K562 (cell line): ENCODE results near the gene CNOT4. TPM values are rescaled to one million over a fixed set of nuclear protein-coding genes. Genes with fewer than 3 reads are reported as not detected.
A peak's percentile ranks its signal among the peaks of the same experiment; 100 is the strongest.

Source experiments
- ATAC-seq: fragments of 200-7000 bp; cut with Tn5 transposase; 3 replicates; pipeline ENCODE4 v1.9.1; 2020; ENCODE audit warnings: moderate library complexity
- BruUV-seq: library from RNA; stranded (reverse); fragments of 400-500 nt; replicated peaks from 2 replicates; lab custom pipeline; 2021; lab: Mats Ljungman, UMichigan
- CTCF ChIA-PET: fragments of 300-600 bp; formaldehyde crosslinking; extraction: SDS; loops from one replicate; lab custom pipeline; 2021; ENCODE audit warnings: low intra/inter-chr PET ratio; lab: Yijun Ruan, JAX
- POLR2A ChIA-PET: fragments of 300-600, 350-650 bp; sonication (Branson Sonifier 250); formaldehyde crosslinking; extraction: SDS; loops from one replicate; lab custom pipeline; 2021; ENCODE audit warnings: antibody characterized with exemption, inconsistent platforms; lab: Yijun Ruan, JAX
- DNase-seq, 4 experiments: peaks; one replicate each; pipeline versions ENCODE4 v3.0.0 to v3.0.0-alpha.2; 2011 to 2018; ENCODE audit warnings: low spot score in 3 of 4, mixed read lengths in 3 of 4; ENCODE audit errors: extremely low read depth in 1 of 4
- FAIRE-seq: peaks from 2 replicates; lab custom pipeline; 2011; peaks lifted over from hg19 to GRCh38; lab: Jason Lieb, UNC
- H2AFZ ChIP-seq: 2 replicates; pipeline ENCODE4 v1.6.0; 2011; ENCODE audit warnings: low read depth, low read length, control low read depth, inconsistent platforms
- H3K27ac ChIP-seq: fragments of 200-600 bp; 3 replicates; pipeline ENCODE4 v1.8.0; 2011; ENCODE audit warnings: low read depth, mild to moderate bottlenecking, control low read depth, inconsistent platforms, low read length, moderate library complexity, mixed read lengths; ENCODE audit errors: extremely low read depth
- H3K27me3 ChIP-seq, 2 experiments: fragments of 300-600 bp in 1 of 2; 2 replicates in 1 of 2; 3 replicates in 1 of 2; pipeline versions ENCODE4 v1.6.0 to v1.8.0; 2011; ENCODE audit warnings: inconsistent platforms in 2 of 2, low read length in 2 of 2, mild to moderate bottlenecking in 1 of 2, mixed read lengths in 1 of 2, moderate library complexity in 1 of 2; ENCODE audit not compliant: control insufficient read depth in 2 of 2, insufficient read depth in 2 of 2
- H3K36me3 ChIP-seq: fragments of 300-600 bp; 3 replicates; pipeline ENCODE4 v1.8.0; 2011; ENCODE audit warnings: mild to moderate bottlenecking, low read length, inconsistent platforms; ENCODE audit not compliant: control insufficient read depth, insufficient read depth
- H3K4me1 ChIP-seq, 2 experiments: fragments of 200-600 bp in 1 of 2; replicated peaks in 1 of 2; 2 replicates in 1 of 2; 3 replicates in 1 of 2; pipeline versions ENCODE4 v1.5.1 to v1.8.0; 2011; ENCODE audit warnings: inconsistent platforms in 2 of 2, low read length in 2 of 2, mild to moderate bottlenecking in 1 of 2, mixed read lengths in 1 of 2, moderate library complexity in 1 of 2; ENCODE audit not compliant: control insufficient read depth in 2 of 2, insufficient read depth in 2 of 2
- H3K4me2 ChIP-seq: 2 replicates; pipeline ENCODE4 v1.6.1; 2011; ENCODE audit warnings: low read length, control low read depth, inconsistent platforms, mixed read lengths; ENCODE audit not compliant: insufficient read depth
- H3K4me3 ChIP-seq: fragments of 200-600 bp; sonication (generic), shearing (Covaris generic); 2 replicates; pipeline ENCODE4 v1.5.1; 2016; ENCODE audit warnings: control low read depth, inconsistent platforms
- H3K79me2 ChIP-seq: fragments of 200-600 bp; 3 replicates; pipeline ENCODE4 v1.8.0; 2011; ENCODE audit warnings: low read length, inconsistent platforms; ENCODE audit not compliant: control insufficient read depth, insufficient read depth
- H3K9ac ChIP-seq, 2 experiments: 2 replicates each; pipeline versions ENCODE4 v1.6.0 to v1.6.1; 2011; ENCODE audit warnings: low read depth in 2 of 2, low read length in 2 of 2, control low read depth in 1 of 2, inconsistent platforms in 1 of 2, mild to moderate bottlenecking in 1 of 2, mixed read lengths in 1 of 2; ENCODE audit not compliant: insufficient read depth in 1 of 2
- H3K9me1 ChIP-seq: one replicate; pipeline ENCODE4 v1.6.0; 2011; ENCODE audit warnings: inconsistent platforms, mild to moderate bottlenecking, low read length, moderate library complexity; ENCODE audit not compliant: control insufficient read depth, insufficient read depth
- H3K9me3 ChIP-seq: replicated peaks from 2 replicates; pipeline ENCODE4 v1.5.1; 2011; ENCODE audit warnings: low read depth, low read length, inconsistent platforms; ENCODE audit not compliant: control insufficient read depth, insufficient read depth
- H4K20me1 ChIP-seq: replicated peaks from 2 replicates; pipeline ENCODE4 v1.6.1; 2011; ENCODE audit warnings: low read length, inconsistent platforms, mixed read lengths; ENCODE audit not compliant: control insufficient read depth, insufficient read depth
- AFF1 ChIP-seq, 2 experiments: fragments of 450-650 bp; IDR thresholded peaks; 2 replicates each; pipeline ENCODE4 v1.6.1; 2018; ENCODE audit warnings: mild to moderate bottlenecking in 2 of 2, low read depth in 1 of 2; ENCODE audit not compliant: partially characterized antibody in 2 of 2
- CCAR2 ChIP-seq: fragments of 200-400 bp; formaldehyde crosslinking; IDR thresholded peaks from 2 replicates; pipeline ENCODE4 v1.6.1; 2017; ENCODE audit warnings: mild to moderate bottlenecking, low read depth, low read length
- DDX20 ChIP-seq: fragments of 450-650 bp; IDR thresholded peaks from 2 replicates; pipeline ENCODE4 v1.6.1; 2016; ENCODE audit warnings: missing genetic modification characterization, low read depth, mild to moderate bottlenecking, missing compliant biosample characterization, moderate library complexity
- KLF6 ChIP-seq: fragments of 250-450 bp; sonication (Bioruptor Pico); IDR thresholded peaks from 2 replicates; pipeline ENCODE4 v1.4.0; 2020; ENCODE audit warnings: mild to moderate bottlenecking, moderate library complexity, borderline replicate concordance
- MTA3 ChIP-seq: fragments of 450-650 bp; formaldehyde crosslinking; IDR thresholded peaks from 2 replicates; pipeline ENCODE4 v1.6.1; 2017; ENCODE audit warnings: mild to moderate bottlenecking, borderline replicate concordance
- NCOA1 ChIP-seq: fragments of 450-650 bp; IDR thresholded peaks from 2 replicates; pipeline ENCODE4 v1.6.1; 2016; ENCODE audit warnings: low read depth
- NCOR1 ChIP-seq: fragments of 450-650 bp; IDR thresholded peaks from 2 replicates; pipeline ENCODE4 v1.6.1; 2016; ENCODE audit warnings: mild to moderate bottlenecking, moderate library complexity
- PHF20 ChIP-seq: fragments of 450-650 bp; IDR thresholded peaks from 2 replicates; pipeline ENCODE4 v1.6.1; 2018; ENCODE audit not compliant: partially characterized antibody
- PYGO2 ChIP-seq: fragments of 450-650 bp; IDR thresholded peaks from 2 replicates; pipeline ENCODE4 v1.6.1; 2016; ENCODE audit warnings: mild to moderate bottlenecking, missing genetic modification characterization, moderate library complexity, missing compliant biosample characterization
- RBM15 ChIP-seq: fragments of 200-400 bp; formaldehyde crosslinking; IDR thresholded peaks from 2 replicates; pipeline ENCODE4 v1.6.1; 2018; ENCODE audit warnings: mild to moderate bottlenecking, low read length, moderate library complexity; ENCODE audit not compliant: insufficient read depth
- TEAD4 ChIP-seq, 2 experiments: sonication (generic) in 1 of 2; formaldehyde crosslinking in 1 of 2; IDR thresholded peaks; 2 replicates each; pipeline versions ENCODE4 v1.6.1 to v1.8.0; 2012 to 2022; ENCODE audit warnings: borderline replicate concordance in 1 of 2, inconsistent platforms in 1 of 2, low read length in 1 of 2, mild to moderate bottlenecking in 1 of 2, missing genetic modification reagents in 1 of 2
- TRIM24 ChIP-seq, 2 experiments: fragments of 450-650 bp; IDR thresholded peaks; 2 replicates each; pipeline ENCODE4 v1.6.1; 2016
- ZBTB33 ChIP-seq: sonication (generic); formaldehyde crosslinking; IDR thresholded peaks from 2 replicates; pipeline ENCODE4 v1.8.1; 2023; ENCODE audit warnings: mild to moderate bottlenecking, missing genetic modification reagents
- ZNF175 ChIP-seq: fragments of 200-800 bp; sonication (Bioruptor generic); IDR thresholded peaks from 2 replicates; pipeline ENCODE4 v1.6.1; 2016; ENCODE audit warnings: low read depth, mild to moderate bottlenecking, missing genetic modification characterization, missing compliant biosample characterization
- WGBS: fragments of 100-300 bp; shearing (Covaris generic); methylation state at CpG from one replicate; pipeline ENCODE4 v1.1.6; 2016; ENCODE audit warnings: low coverage, mixed read lengths; ENCODE audit not compliant: insufficient coverage; ENCODE audit errors: missing lambda C conversion rate; 5-methylcytosine and 5-hydroxymethylcytosine counted together
- in situ Hi-C: fragments of 300-500 bp; cut with MboI; formaldehyde crosslinking; loops from 4 replicates; pipeline ENCODE4 v1.15.0; 2018; ENCODE audit warnings: inconsistent platforms, mixed read lengths
- intact Hi-C: fragments of 100-400 bp; cut with micrococcal nuclease; formaldehyde crosslinking; loops from 2 replicates; pipeline ENCODE4 v1.14.2; 2022
- polyA plus RNA-seq, 8 experiments: library from polyadenylated mRNA; depleted of rRNA in 4 of 8; stranded (reverse) in 5 of 8; unstranded in 3 of 8; fragments of >200 nt; fragmentation: Nextera tagmentation in 2 of 8; fragmentation: Illumina TruSeq in 1 of 8; extraction: Ambion mirVana in 2 of 8; extraction: Trizol in 1 of 8; gene quantifications; 2 replicates each; pipeline versions ENCODE4 v1.2.1 to v1.2.3, GENCODE V29; 2011 to 2014; ENCODE audit warnings: inconsistent platforms in 1 of 8, missing spikeins in 1 of 8
- total RNA-seq, 7 experiments: library from RNA; depleted of rRNA in 6 of 7; stranded (reverse); fragments of >200 nt in 6 of 7; fragmentation: Illumina TruSeq in 2 of 7; extraction: Trizol in 2 of 7; gene quantifications; 2 replicates each; pipeline versions ENCODE4 v1.2.1 to v1.2.3, GENCODE V29; 2011 to 2021; ENCODE audit warnings: low replicate concordance in 1 of 7

Gene CNOT4
- total and polyA plus RNA-seq, 9 of the 15 experiments (the other 6 are each of a cell fraction or from before 2014, with no cell fraction given): 8.6 to 24.1 (median 15.4) TPM

- Histone ChIP-seq H3K4me2 (peak overlapping the region; percentile 11; the same call in 1 of the 2 replicates), H3K79me2 (no peaks in the 10 kb centered on the region), H3K9ac (no peak overlapping the region), H2AFZ (peak overlapping the region; percentile 21), H3K9me3 (no peaks in the 10 kb centered on the region), H3K27me3 (no peaks in the 10 kb centered on the region), H3K9me1 (no peaks in the 10 kb centered on the region), H3K36me3 (no peaks in the 10 kb centered on the region), H3K4me3 (no peak overlapping the region), H3K27ac (peak overlapping the region; percentile 31; the same call in 1 of the 3 replicates), H3K4me1 (peaks cover 19 to 26% of the 10 kb centered on the region in 2 experiments), H4K20me1 (no peaks in the 10 kb centered on the region)
- FAIRE-seq (peak; percentile 60), ATAC-seq (peak; percentile 70), DNase-seq (peak in 2 of 4 experiments; percentile 69 to 79)
- ChIA-PET CTCF (interaction anchor here (0.7 kb wide), 1 partner anchor 69 kb away, joined by 4 read pairs; no protein-coding TSS in a partner anchor), POLR2A (no interaction called here)
- in situ Hi-C loops: loop anchor here (5.0 to 10.0 kb wide), 2 partner anchors 40 to 448 kb away; partner anchors contain the start of gene NUP205
- no TSS peak for BruUV-seq
- intact Hi-C loops: loop anchor here (10.0 kb wide), 1 partner anchor 1648 kb away; no protein-coding TSS in a partner anchor
- 8% methylated on average over 3 of the region's 3 CpGs for WGBS
- no peak for TF ChIP-seq DDX20
- peak; percentile 55 for TF ChIP-seq NCOR1
- no peak for TF ChIP-seq RBM15
- TF ChIP-seq ZBTB33: no peak
- no peak for TF ChIP-seq KLF6 (CRISPR knock-in tag)
- no peak for TF ChIP-seq ZNF175 (CRISPR knock-in tag)
- TF ChIP-seq MTA3: 0 out of 2 replicates have a peak, but pooled peaks have one; percentile 29
- TF ChIP-seq CCAR2: no peak
- TF ChIP-seq PYGO2 (tag): no peak
- TF ChIP-seq TEAD4 (IDR thresholded peaks at IDR 0.05; ENCODE audit: low read length): peak; percentile 55
- no peak for TF ChIP-seq TEAD4 (CRISPR knock-in tag; IDR thresholded peaks at IDR 0.05; ENCODE audit: borderline replicate concordance)
- 0 out of 2 replicates have a peak, but pooled peaks have one; percentile 13 for TF ChIP-seq NCOA1
- TF ChIP-seq AFF1 (IDR thresholded peaks at IDR 0.05; ENCODE audit: low read depth in 1 of 2, partially characterized antibody in 2 of 2): peak in 1 of 2 experiments; percentile 38
- no peak for TF ChIP-seq PHF20
- TF ChIP-seq TRIM24 (IDR thresholded peaks at IDR 0.05): peak in 1 of 2 experiments; percentile 47; a peak in 1 of 4 replicates
Measured at GRCh38 chr7:135517060-135517459, 7.2 kb upstream of the CNOT4 start.
